HG02840 (cell line): ENCODE results near the gene LRRC8C.
"Not testable (repeated sequence)": the region's sequence is repeated elsewhere in the genome, so short reads cannot be mapped to it uniquely, and the experiment has no call there.

Experiments used
- ATAC-seq: cut with Tn5 transposase; IDR thresholded peaks from one replicate; pipeline ENCODE4 v1.9.1; 2021; ENCODE audit warnings: mild to moderate bottlenecking, moderate library complexity, moderate number of reproducible peaks; ENCODE audit not compliant: unreplicated experiment, low FRiP score

LRRC8C gene

DNA sequence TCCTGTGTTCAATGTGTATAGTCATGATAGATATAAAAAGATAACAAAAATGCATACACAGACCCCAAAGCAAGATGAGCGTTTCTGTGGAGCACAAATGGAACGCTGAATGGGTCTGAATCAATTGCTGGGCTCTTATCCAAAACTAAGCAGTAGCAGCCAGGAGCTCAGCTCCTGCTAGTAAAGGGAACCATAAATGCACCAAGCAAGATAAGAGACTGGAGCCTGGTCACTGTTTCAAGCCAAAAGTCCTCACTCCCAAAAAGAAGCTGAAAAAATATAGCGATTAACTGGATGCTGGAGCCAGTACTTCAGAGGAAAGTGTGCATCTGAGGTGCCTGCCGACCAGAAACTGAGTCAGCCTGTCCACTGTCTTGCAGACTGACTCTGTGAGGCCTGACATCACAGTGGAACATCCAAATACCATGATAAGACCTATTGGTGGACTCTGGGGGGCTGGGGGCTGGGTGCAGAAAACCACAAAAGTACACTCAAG is 68.9 kb downstream of the LRRC8C start:
- no peak for ATAC-seq

DNA sequence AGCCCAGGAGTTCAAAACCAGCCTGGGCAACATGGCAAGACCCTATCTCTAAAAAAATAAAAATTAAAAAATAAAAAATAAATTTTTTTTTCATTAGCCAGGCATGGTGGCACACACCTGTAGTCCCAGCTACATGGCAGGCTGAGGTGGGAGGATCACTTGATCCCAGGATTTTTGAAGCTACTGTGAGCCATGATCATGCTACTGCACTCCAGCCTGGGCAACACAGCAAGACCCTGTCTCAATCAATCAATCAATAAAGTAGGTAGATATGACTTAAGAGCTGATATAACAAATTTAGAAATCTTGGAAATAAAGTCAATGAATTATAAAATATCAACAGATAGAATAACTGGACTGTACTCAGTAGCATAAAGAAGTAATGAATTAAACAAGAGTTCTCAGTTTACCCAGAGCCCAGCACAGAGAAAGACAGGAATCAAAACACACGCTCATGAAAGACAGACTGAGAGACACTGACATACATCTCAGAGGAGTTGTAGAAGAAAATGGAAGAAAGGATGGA is 69.7 kb downstream of the LRRC8C start:
- ATAC-seq: no peak

DNA sequence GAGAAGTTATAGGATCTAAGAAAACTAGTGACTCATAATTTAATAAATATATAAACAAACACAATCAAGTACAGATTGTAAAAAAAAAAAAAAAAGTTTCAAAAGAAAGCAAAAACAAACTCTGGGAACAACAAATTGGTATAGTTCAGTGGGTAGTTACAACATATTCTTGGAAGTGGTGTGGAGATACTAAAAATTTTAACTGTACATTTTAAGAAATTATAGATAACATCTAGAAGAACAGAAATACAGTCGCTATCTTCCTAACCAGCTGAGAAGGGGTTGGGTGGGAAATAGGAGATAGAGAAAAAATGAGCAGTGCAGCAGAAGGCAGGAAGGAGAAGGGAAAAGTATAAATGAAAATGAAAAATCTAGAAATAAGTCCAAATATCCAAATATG is 70.5 kb downstream of the LRRC8C start:
- ATAC-seq: no peak

DNA sequence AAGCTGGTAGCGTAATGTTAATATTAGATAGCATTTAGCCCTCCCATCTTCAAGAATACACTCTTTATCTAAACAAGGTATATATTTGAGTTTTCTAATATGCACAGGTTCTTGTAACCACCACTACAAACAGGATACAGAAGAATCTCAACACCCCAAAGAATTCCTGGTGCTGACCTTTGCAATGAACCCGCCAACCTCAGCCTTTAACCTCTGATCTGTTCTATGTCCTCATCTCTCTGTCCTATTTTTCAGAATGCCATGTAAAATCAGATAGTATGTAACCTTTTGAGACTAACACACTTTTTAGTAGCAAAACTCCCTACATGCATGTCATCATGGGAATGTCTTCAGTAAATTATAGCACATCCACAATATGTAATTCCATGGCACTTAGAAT is 71.1 kb downstream of the LRRC8C start:
- ATAC-seq: no peak

DNA sequence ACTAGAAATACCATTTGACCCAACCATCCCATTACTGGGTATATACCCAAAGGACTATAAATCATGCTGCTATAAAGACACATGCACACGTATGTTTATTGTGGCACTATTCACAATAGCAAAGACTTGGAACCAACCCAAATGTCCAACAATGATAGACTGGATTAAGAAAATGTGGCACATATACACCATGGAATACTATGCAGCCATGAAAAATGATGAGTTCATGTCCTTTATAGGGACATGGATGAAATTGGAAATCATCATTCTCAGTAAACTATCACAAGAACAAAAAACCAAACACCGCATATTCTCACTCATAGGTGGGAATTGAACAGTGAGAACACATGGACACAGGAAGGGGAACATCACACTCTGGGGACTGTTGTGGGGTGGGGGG is 72.0 kb downstream of the LRRC8C start:
- ATAC-seq: not testable (repeated sequence)

DNA sequence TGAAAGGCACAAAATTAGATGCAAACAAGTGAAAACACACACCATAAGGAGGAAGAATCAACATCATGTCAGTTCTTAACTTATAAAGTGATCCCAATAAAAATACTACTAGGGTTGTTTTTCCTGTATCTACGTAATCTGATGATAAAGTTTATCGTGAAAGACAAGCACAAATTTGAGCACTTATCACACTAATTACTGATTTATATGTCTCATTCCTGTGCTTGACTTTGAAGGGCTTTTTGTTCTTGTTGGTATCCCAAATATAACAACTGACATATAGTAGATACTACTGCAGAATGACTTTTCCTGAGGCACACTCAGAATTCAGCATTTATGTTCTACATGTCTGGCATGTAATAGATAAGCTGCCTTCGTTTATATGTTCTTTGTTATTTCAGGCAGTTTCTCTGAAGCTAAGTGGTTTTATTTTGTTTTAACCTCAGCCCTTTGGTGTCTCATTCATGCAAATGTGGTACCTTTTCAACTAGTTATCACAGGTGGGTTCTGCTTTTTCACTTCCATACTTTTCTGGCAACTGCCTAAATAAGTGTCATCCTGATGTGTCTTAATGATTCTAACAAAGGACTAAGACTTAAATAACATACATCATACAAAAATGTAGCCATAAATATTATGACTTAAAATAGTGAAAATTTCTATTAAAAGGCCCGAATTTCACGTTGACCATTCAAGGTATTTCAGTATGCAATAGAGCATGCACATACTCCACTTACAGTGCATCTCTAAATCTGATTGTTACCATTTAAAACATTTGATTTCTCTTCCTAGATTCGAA is 73.2 kb downstream of the LRRC8C start:
- ATAC-seq: peak; percentile 65

DNA sequence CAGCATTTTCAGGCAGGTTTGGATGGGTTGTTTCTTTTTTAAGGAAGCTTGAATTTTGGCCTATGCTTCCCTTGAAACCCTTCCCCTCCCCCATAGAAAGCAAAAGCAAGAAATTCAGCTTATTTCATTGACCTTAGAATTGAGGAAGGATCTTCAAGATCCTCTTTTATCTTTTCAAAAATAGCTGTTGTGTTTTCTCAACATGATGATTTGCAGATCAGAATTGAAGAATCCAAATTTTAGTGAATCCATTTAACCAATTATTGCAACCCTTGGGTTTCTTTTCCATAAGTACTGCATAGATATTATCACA is 73.7 kb downstream of the LRRC8C start:
- ATAC-seq: peak; percentile 42

DNA sequence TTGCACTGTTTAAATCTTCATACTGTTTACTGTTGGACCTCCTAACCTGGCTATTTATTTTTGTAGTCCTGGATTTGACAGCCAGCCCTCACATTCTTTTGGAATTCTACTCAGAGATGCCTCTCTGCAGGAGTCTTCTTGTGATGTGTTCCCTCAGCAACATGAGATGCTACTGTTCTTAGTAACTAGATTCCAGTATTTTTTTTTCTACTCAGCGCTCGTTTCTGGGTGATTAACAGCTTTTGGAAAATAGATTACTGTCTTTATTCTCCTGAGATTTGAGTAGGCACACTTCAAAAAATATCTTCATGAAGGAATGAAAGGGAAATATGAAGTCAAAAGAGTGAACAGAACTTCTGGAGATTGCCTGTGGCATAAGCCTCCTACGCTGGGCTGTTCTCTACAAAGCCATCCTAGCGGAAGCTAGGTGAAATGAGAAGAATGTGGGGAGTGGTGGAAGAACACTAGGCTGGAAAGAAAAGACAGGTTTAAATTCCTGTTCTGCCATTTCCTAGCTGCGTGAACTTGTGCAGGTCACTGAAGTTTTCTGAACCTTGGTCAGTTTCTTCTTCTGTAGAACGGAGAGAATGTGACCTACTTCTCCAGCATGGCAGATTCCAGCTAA is 75.9 kb downstream of the LRRC8C start:
- no peak for ATAC-seq

DNA sequence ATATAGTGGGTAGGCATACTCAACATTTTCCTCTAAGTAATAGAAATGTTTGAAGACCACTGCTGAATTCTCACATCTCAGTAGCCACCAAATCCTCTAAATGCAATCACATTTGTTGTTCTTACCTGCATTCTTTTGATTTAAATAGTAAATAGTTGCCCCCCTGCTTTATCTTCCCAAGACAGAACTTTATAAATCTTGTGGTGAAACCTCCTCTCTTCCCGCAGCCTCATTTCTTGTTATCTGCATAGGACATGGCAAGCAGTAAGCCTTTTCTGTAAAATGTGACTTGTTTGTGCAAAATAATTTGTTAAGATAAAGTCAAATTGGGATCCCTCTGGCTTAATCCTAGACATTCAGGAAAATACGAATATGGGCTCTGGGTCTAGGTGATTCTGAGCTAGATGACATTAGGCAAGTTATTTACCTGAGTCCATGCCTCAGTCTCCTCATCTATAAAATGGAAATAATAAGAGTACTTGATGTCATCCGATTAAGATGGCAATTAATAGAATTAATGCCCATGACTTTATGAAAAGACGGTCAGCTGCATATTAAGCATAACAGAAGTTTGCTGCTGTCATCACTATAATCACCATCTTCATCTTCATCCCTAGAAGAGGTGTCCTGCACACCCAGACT is 77.7 kb downstream of the LRRC8C start:
- ATAC-seq: no peak

DNA sequence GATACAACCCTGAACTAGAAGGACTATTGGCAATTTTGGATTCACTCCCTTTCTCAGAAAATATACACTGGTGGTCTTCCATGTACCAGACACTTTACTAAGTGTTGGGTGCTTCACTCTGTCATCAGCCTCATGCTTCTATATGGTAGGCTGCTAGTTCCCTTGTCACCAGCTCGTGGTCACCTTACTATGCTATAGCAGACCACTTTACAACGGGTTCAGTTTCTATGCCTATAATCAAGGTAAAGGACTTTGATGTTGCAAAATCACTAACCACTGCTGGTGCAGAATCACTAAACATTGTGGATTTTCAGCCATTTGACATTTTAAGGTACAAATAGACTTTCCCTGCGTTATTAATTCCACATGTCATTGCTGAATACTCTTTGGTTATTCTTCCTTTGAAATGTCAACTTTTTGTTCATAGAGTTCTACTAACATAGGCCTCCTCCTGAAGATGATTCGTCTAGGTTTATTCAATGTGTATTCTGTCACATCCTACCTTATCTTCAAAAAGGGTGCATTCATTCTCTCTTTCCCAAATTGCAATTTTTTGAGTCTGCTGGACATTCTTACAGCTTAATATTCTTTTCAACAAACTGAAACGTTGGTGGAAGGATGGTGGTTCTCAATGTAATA is 78.3 kb downstream of the LRRC8C start:
- ATAC-seq: no peak

DNA sequence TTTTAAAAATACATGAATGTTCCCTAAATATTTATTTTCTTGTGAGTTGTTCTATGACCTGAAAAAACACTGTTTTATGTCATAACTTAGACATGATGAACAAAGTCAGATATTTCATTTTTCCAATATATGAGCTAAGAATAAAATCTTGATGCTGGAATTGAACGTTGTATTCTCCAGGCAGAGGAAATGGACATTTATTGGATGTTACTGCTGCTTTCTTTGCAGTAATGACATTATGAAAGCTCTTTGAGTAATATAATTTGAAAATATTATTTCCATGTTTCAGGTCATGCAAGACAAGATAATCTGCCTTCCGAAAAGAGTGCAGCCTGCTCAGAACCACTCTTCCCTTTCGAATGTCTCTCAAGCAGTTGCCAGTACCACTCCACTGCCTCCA is 79.5 kb downstream of the LRRC8C start:
- ATAC-seq: no peak

DNA sequence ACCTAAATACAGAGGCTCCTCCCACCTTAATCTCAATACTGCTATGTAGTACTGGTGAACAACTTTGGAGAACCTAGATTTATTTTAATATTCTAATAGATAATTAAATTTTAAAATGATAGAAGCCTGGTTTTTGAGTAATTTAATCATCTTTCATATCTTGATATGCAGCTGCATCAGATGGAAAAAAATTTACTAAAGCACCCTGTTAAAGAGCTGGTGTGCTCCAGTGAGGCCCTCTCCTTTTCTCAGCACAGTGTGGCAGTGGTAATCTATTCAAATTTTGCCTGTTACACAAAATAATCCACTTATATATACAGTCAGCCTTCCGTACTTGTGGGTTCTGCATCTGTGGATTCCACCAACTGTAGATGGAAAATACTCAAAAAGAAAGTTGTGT is 82.8 kb downstream of the LRRC8C start:
- no peak for ATAC-seq

DNA sequence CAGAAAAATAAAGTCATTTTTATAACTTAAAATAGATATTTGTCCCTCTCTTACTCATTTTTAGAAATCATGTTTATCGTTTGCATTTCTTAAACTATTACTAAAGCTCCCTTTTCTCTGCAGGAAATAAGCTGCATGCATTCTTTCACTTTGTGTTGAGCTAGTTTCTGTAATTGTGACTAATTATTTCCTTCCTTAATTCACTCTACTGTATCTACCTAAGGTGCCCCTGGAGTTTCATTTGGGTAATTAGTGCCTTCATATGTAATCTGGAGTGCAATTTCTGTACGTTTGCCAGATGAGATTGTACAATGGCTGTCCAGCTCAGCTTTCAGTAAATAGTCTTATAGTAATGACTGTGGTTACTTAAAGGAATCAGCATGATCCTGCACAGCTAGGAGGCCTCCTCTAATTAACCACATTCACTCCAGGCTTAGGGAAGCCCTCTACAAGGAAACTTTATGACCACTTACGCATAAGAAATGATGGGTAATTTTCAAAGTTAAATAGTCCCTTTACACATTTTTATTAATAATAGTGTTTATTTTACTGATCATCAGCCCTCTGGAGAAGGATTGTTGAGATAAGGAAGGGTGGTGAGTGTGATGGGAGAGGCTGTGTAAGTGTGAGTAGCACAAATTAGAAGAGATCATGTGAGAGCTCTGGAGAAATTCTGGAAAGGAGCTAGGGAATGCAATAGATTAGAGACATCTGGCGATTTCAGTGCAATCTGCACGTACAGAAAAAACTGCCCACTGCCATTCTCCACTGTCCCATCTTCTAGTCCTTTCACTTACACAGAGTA is 86.8 kb downstream of the LRRC8C start:
- ATAC-seq: peak; percentile 95

DNA sequence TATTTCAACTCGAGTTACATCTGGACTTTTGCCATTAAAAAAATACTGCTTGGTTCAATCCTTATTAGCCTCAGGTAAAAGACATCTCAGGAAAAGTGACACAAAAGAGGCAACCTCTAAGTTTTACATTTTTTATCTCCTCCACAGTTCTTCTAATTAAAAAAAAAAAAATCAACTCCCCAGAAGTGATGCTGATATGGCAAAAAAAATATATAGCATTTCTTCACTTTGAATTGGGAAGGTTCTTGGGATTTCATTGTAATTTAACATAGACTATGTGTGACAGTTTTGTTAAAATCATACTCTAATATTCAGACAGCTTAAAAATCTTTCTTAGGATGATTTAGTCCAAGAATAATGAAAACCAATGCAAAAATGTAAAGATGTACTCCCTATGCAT is 87.9 kb downstream of the LRRC8C start:
- ATAC-seq: no peak

DNA sequence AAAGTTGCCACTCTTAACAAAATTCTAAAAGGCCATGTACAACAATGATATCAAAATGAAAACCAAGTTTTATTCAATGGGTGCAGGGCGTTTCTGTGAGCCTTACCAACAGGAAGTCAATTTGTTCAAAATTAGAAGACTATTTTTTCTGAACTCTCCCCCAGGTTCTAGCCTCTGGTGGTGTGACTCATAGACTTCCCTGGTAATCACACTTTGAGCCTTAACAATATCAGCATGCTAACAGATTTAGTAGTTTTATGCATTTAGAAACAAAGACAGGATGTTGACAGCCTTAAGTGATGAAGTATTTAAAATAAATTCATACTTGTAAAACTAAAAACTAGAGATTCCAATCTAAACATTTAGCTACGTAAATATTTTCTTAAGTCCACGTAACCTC is 88.4 kb downstream of the LRRC8C start:
- no peak for ATAC-seq

DNA sequence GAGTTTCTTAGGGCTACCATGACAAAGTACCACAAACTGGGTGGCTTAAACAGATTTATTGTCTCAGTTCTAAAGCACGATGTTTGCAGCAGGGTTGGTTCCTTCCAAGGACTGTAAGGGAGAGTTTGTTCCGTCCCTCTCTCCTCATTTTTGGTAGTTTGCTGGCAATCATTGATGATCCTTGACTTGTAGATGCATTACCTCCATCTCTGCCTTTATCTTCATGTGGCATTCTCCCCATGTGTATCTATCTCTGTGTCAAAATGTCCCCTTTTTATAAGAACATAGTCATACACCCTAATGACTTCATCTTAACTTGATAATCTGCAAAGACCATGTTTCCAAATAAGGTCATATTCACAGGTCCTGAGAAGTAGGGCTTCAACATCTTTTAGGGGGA is 90.2 kb downstream of the LRRC8C start:
- ATAC-seq: no peak

DNA sequence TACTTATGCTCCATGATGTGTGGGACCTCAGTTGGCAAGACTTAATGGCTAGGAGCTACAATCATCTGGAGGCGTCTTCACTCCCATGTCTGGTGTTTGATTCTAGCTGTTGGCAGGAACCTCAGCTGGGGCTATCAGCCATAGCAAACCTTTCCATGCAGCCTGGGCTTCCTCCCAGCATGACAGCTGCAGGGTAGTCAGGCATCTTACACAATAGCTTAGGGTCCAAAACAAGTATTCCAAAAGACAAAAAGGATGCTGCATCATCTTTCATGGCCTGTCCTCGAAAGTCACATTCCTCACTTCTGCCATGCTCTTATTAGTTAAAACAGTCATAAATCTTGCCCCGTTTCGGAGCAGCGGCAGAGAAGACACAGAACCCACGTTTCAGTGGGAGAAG is 90.9 kb downstream of the LRRC8C start:
- no peak for ATAC-seq

DNA sequence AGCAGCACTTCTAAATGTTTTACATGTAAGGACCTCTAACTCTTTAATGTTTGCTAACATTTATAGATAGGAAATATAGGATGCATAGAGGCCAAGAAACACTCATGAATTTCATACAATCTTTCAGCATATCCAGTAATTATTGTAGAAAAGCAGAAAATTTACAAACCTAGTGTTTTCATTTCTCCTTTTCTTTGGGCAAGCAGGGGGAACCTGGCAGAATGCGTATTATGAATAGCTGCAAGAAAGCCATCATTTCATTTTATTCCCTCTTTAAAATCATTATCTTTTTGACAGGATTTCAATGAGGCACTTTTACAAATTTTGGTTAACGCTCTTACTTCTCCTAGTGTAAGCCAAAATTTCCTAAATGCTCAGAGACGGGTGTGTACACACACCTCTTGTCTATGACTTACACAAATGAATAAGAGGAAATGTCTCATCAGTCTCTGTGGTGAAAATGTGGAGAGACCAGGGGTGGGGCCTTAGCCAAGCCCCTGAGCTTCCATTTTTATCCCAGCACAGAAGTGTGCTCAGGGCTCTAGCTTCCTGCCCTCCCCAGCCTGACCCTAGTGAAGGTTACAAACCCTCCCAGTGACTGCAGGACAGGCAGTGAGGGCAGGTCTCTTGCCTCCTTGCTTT is 91.6 kb downstream of the LRRC8C start:
- ATAC-seq: no peak

DNA sequence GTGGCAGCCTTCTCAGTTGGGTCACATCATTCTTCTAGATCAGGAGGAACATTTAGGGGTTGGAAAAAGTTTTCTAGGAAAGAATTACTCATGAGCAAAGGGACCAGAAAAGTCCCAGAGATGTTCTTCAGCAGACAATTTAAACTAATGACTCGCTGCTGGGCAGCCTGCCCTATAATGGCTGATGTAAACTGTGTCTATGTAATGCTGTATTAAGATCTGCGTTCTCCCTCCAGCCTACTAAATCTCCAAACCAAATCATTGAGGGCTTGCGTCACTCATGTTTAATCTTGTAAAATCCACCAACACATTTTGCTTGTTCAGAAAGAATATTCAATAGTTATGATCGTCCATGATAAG is 92.1 kb downstream of the LRRC8C start:
- ATAC-seq: no peak

DNA sequence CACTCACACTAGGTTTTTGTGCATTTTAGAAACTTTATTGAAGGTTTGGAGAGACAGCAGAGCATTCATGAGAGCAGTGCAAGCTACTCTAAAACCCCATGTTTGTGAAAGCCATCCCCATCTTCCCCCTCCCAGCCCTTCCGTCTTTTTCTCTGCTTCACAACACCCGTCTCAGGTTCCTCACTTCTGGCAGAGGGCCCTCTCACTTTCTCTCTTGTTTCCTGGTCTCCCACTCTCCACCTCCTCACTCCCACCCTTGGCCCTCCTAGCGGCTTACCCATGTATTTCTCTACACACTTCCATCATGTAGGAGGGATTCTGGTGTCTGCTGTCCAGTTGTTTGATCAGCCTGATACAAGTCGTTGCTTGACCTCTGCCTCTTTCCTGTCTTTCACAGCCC is 92.7 kb downstream of the LRRC8C start:
- no peak for ATAC-seq
